Small intestine (tissue), 7 donors: ENCODE measurements around the gene MCTP1. TPM values are rescaled to one million over a fixed set of nuclear protein-coding genes. Genes with fewer than 3 reads are reported as not detected.

ENCODE experiments used
- DNase-seq, 2 donors: peaks; one replicate each; pipeline versions ENCODE4 v3.0.0 to v3.0.0-alpha.2; 2013
- FAIRE-seq: peaks from 2 replicates; lab custom pipeline; 2012; peaks lifted over from hg19 to GRCh38; lab: Jason Lieb, UNC
- H3K27ac ChIP-seq, 3 donors: one replicate each; pipeline ENCODE4 v1.5.1; 2013; ENCODE audit warnings: low read length in 2 of 3, mild to moderate bottlenecking in 2 of 3, control low read depth in 1 of 3, inconsistent platforms in 1 of 3, low read depth in 1 of 3, moderate library complexity in 1 of 3
- H3K27me3 ChIP-seq, 3 donors: one replicate each; pipeline ENCODE4 v1.6.1; 2013; ENCODE audit warnings: low read length in 3 of 3, inconsistent platforms in 1 of 3; ENCODE audit not compliant: control insufficient read depth in 3 of 3, insufficient read depth in 3 of 3
- H3K36me3 ChIP-seq, 3 donors: one replicate each; pipeline ENCODE4 v1.6.1; 2013; ENCODE audit warnings: low read length in 3 of 3, inconsistent platforms in 1 of 3, low read depth in 1 of 3, mild to moderate bottlenecking in 1 of 3, moderate library complexity in 1 of 3; ENCODE audit not compliant: control insufficient read depth in 3 of 3, insufficient read depth in 2 of 3
- H3K4me1 ChIP-seq, 3 donors: one replicate each; pipeline ENCODE4 v1.6.1; 2013; ENCODE audit warnings: low read length in 2 of 3, inconsistent platforms in 1 of 3, low read depth in 1 of 3, mild to moderate bottlenecking in 1 of 3, moderate library complexity in 1 of 3; ENCODE audit not compliant: control insufficient read depth in 3 of 3, insufficient read depth in 2 of 3
- H3K4me3 ChIP-seq, 3 donors: one replicate each; pipeline ENCODE4 v1.5.1; 2013; ENCODE audit warnings: low read length in 3 of 3, control low read depth in 1 of 3, inconsistent platforms in 1 of 3, low read depth in 1 of 3, mild to moderate bottlenecking in 1 of 3, moderate library complexity in 1 of 3
- H3K9me3 ChIP-seq, 2 donors: one replicate each; pipeline ENCODE4 v1.6.1; 2013; ENCODE audit warnings: low read depth in 1 of 2, low read length in 1 of 2; ENCODE audit not compliant: control insufficient read depth in 2 of 2, insufficient read depth in 1 of 2
- WGBS, 3 donors: extraction: QIAGEN DNeasy Blood & Tissue Kit; methylation state at CpG; one replicate each; pipeline ENCODE4 v1.1.7; 2013; 5-methylcytosine and 5-hydroxymethylcytosine counted together
- polyA plus RNA-seq, 4 donors: library from polyadenylated mRNA; stranded (reverse) in 3 of 4; unstranded in 1 of 4; fragments of 200-250 nt in 3 of 4; fragments of 120-200 nt in 1 of 4; gene quantifications; one replicate each; pipeline versions ENCODE4 v1.2.1 to v1.2.3, GENCODE V29; 2013
- donor health status: healthy with polysubstance abuse.
- donor health status: control.
- donor health status: control.
- donor health status: Bipolar disorder and iron deficiency.
- donor health status: healthy.

Gene MCTP1
- polyA plus RNA-seq, 4 donors, result 0.22 to 6.1 (median 2.3) TPM

DNA sequence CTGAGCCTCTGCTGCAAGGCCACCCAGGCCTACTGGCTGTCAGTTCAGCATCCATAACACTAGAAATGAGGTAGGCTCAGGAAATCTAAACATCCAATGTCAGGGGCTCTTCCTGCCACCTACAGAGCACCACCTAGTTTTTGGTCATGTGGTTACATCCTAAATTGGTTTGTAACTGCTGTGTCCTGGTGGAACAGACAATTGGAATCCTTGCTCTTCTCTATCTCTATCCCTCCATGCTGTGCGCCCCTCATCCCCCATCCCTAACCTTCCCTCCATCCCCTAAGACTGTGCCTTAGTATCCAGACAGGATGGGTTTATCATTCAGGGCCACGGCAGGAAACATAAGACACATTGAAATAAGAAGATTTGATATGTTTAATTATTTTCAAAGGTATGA, 11.4 kb upstream of the MCTP1 start:
- 81 to 91% (median 88%) methylated on average over 2 of the region's 2 CpGs for WGBS, 3 donors
- Histone ChIP-seq H3K4me3 (no peak overlapping the region), H3K4me1 (no peaks in the 10 kb centered on the region), H3K9me3 (no peaks in the 10 kb centered on the region), H3K27me3 (peaks cover 0 to 3% (median 0%) of the 10 kb centered on the region in 3 donors), H3K27ac (no peak overlapping the region), H3K36me3 (no peaks in the 10 kb centered on the region)
- DNase-seq (no peak), FAIRE-seq (no peak)

GRCh38 chr5:95285409-95285755, 488 bp upstream of the MCTP1 start:
- peaks cover 0 to 14% (median 0%) of the 10 kb centered on the region in 3 donors for H3K4me1 ChIP-seq
- H3K4me3 ChIP-seq, result peak overlapping the region in 1 of 3 donors; percentile 41
- H3K27ac ChIP-seq, result no peak overlapping the region
- 6 to 7% (median 7%) methylated on average over 13 of the region's 13 CpGs for WGBS, 3 donors
- H3K27me3 ChIP-seq, result peaks cover 6 to 57% (median 15%) of the 10 kb centered on the region in 3 donors
- no peaks in the 10 kb centered on the region for H3K36me3 ChIP-seq
- DNase-seq (no peak), FAIRE-seq (no peak)
- H3K9me3 ChIP-seq, result no peaks in the 10 kb centered on the region

DNA sequence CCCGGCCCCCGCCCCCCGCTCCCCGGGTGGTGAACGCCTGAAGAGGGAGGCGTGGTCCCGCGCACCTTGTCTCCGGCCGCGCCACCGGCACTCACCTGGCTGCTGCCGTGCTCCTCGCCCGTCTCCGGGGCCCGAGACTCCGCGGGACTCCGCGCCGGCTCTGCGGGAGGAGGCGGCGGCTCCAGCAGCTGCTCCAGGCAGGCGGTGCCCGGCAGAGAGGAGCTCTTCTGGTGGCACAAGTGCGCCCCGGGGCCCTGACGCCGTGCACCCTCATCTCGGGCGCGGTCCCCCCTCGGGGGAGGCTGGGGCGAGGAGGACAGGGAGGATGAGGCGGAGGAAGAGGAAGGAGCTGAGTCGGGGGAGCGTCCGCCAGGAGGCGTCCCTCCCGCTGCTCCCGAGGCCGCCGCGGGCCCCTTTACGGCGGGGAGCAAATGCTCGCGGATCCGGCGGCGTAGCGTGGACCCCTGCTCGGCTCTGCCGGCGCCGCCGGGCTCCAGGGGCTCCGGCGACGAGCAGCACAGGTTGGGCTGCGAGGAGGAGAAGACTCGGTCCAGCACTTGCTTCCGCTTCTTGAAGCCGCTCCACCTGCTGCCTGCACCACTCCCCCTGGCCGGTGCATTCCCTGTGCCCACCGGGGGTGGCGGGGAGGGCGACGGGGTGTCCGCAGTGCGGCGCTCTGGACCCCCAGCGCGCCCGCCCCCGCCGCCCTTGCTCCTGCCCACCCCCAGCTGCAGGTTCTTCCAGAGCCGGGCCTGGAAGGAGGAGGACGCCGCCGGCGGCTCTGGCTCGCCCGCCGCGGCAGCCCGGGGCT, 928 bp downstream of the MCTP1 start:
- Histone ChIP-seq H3K4me3 (peak overlapping the region; percentile 41 to 61 (median 41)), H3K27ac (no peak overlapping the region), H3K36me3 (no peaks in the 10 kb centered on the region), H3K9me3 (no peaks in the 10 kb centered on the region), H3K27me3 (peaks cover 6 to 49% (median 15%) of the 10 kb centered on the region in 3 donors), H3K4me1 (peaks cover 0 to 14% (median 0%) of the 10 kb centered on the region in 3 donors)
- DNase-seq, result peak; percentile 22 to 71
- no peak for FAIRE-seq
- WGBS, 3 donors, result 0 to 1% (median 1%) methylated on average over 47 to 89 of the region's 89 CpGs

GRCh38 chr5:95283022-95283615, 1.8 kb downstream of the MCTP1 start:
- no peak overlapping the region for H3K4me3 ChIP-seq
- no peak for FAIRE-seq

GRCh38 chr5:95281226-95281625, 3.7 kb downstream of the MCTP1 start:
- Histone ChIP-seq H3K9me3 (no peaks in the 10 kb centered on the region), H3K27me3 (peaks cover 6 to 39% (median 15%) of the 10 kb centered on the region in 3 donors), H3K27ac (no peak overlapping the region), H3K36me3 (no peaks in the 10 kb centered on the region), H3K4me3 (no peak overlapping the region), H3K4me1 (peaks cover 0 to 14% (median 0%) of the 10 kb centered on the region in 3 donors)
- FAIRE-seq (no peak), DNase-seq (no peak)
- 50 to 64% (median 57%) methylated on average over 2 of the region's 2 CpGs for WGBS, 3 donors

More at GRCh38 chr5:95283022-95283615, 1.8 kb downstream of the MCTP1 start:
- 18 to 26% (median 23%) methylated on average over 10 of the region's 10 CpGs for WGBS, 3 donors
- H3K36me3 ChIP-seq, result no peaks in the 10 kb centered on the region
- DNase-seq, result peak in 1 of 2 donors; percentile 11
- peaks cover 6 to 46% (median 15%) of the 10 kb centered on the region in 3 donors for H3K27me3 ChIP-seq
- peaks cover 0 to 14% (median 0%) of the 10 kb centered on the region in 3 donors for H3K4me1 ChIP-seq
- no peak overlapping the region for H3K27ac ChIP-seq
- no peaks in the 10 kb centered on the region for H3K9me3 ChIP-seq

- whole genome bisulfite sequencing, 3 donors, result 56 to 66% (median 61%) methylated on average over 8 of the region's 8 CpGs
- Histone ChIP-seq H3K4me3 (no peak overlapping the region), H3K36me3 (no peaks in the 10 kb centered on the region), H3K27me3 (peaks cover 6 to 32% (median 11%) of the 10 kb centered on the region in 3 donors), H3K9me3 (no peaks in the 10 kb centered on the region), H3K27ac (no peak overlapping the region), H3K4me1 (peaks cover 0 to 12% (median 0%) of the 10 kb centered on the region in 3 donors)
- DNase-seq, result no peak
- no peak for FAIRE-seq
Measured at GRCh38 chr5:95280401-95281095, 4.3 kb downstream of the MCTP1 start.

DNA sequence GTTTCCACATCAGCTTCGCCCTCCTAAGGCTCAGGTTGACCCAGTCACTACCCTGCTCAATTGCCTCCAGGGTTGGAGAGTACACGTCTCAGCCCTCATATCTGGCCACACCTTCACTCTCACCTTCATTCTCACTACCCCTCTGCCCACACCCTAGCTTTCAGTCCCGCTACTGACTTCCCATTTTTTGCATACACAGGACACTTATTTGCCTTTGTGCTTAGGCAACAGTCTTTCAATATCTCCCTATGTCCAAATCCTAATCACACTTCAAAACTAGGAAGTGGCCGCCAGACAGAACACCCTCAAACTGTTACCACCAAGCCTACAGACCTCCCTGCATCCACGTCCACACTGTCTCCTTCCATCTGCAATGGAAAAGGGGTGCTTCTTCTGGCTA, 10.9 kb downstream of the MCTP1 start:
- H3K4me3 ChIP-seq, result no peak overlapping the region
- no peak overlapping the region for H3K27ac ChIP-seq
- no peaks in the 10 kb centered on the region for H3K9me3 ChIP-seq
- no peaks in the 10 kb centered on the region for H3K4me1 ChIP-seq
- FAIRE-seq (no peak), DNase-seq (no peak)
- WGBS, 3 donors, result 50 to 70% (median 62%) methylated on average over 5 of the region's 5 CpGs
- no peaks in the 10 kb centered on the region for H3K36me3 ChIP-seq
- H3K27me3 ChIP-seq, result peaks cover 0 to 6% (median 0%) of the 10 kb centered on the region in 3 donors

- no peaks in the 10 kb centered on the region for H3K36me3 ChIP-seq
- H3K4me3 ChIP-seq, result no peak overlapping the region
- no peaks in the 10 kb centered on the region for H3K9me3 ChIP-seq
- FAIRE-seq (no peak), DNase-seq (no peak)
- no peak overlapping the region for H3K27ac ChIP-seq
- no peaks in the 10 kb centered on the region for H3K4me1 ChIP-seq
- peaks cover 0 to 8% (median 0%) of the 10 kb centered on the region in 3 donors for H3K27me3 ChIP-seq
Measured at GRCh38 chr5:95272316-95272929, 12.5 kb downstream of the MCTP1 start.
